ENCODE data around the gene ACTR5.
"Not testable (repeated sequence)": the region's sequence is repeated elsewhere in the genome, so short reads cannot be mapped to it uniquely, and the experiment has no call there.

ACTR5 gene

GRCh38 chr20:38791291-38791690 lies 43.0 kb downstream of the ACTR5 start:
- no peak overlapping the region for H3K4me2 ChIP-seq (ENCODE audit: insufficient read depth, low read length)
- no peaks in the 10 kb centered on the region for H3K79me2 ChIP-seq (ENCODE audit: insufficient read depth, low read length)
- no peak for TF ChIP-seq EZH2 (IDR thresholded peaks at IDR 0.05; ENCODE audit: borderline replicate concordance, low read depth, low read length, severe bottlenecking)
- TF ChIP-seq, protein P1, sequence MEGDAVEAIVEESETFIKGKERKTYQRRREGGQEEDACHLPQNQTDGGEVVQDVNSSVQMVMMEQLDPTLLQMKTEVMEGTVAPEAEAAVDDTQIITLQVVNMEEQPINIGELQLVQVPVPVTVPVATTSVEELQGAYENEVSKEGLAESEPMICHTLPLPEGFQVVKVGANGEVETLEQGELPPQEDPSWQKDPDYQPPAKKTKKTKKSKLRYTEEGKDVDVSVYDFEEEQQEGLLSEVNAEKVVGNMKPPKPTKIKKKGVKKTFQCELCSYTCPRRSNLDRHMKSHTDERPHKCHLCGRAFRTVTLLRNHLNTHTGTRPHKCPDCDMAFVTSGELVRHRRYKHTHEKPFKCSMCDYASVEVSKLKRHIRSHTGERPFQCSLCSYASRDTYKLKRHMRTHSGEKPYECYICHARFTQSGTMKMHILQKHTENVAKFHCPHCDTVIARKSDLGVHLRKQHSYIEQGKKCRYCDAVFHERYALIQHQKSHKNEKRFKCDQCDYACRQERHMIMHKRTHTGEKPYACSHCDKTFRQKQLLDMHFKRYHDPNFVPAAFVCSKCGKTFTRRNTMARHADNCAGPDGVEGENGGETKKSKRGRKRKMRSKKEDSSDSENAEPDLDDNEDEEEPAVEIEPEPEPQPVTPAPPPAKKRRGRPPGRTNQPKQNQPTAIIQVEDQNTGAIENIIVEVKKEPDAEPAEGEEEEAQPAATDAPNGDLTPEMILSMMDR (IDR thresholded peaks at IDR 0.05; ENCODE audit: borderline replicate concordance, extremely low read depth, low read length, poor library complexity, severe bottlenecking) = no peak
- no peaks in the 10 kb centered on the region for H3K9me3 ChIP-seq (ENCODE audit: insufficient read depth, low read length, severe bottlenecking)
- no peak overlapping the region for H2AFZ ChIP-seq (ENCODE audit: low read depth, low read length)
- H3K27ac ChIP-seq (ENCODE audit: low read length) = no peak overlapping the region
- no peak overlapping the region for H3K9ac ChIP-seq (ENCODE audit: low read depth, low read length)
- no peaks in the 10 kb centered on the region for H4K20me1 ChIP-seq (ENCODE audit: insufficient read depth, low read length)
- no peaks in the 10 kb centered on the region for H3K36me3 ChIP-seq (ENCODE audit: insufficient read depth, low read length)
- ATAC-seq (ENCODE audit: insufficient read depth, low read depth) (no peak), DNase-seq (no peak)
- no peaks in the 10 kb centered on the region for H3K27me3 ChIP-seq (ENCODE audit: insufficient read depth, low read length, poor library complexity)
- no peak overlapping the region for H3K4me3 ChIP-seq (ENCODE audit: low read depth in 1 of 2, low read length in 2 of 2)
- H3K4me1 ChIP-seq (ENCODE audit: insufficient read depth, low read length) = peaks cover 2% of the 10 kb centered on the region; the same call in 1 of the 2 replicates

GRCh38 chr20:38791940-38792339 lies 43.7 kb downstream of the ACTR5 start:
- no peak overlapping the region for H3K4me3 ChIP-seq (ENCODE audit: low read depth in 1 of 2, low read length in 2 of 2)
- ATAC-seq (ENCODE audit: insufficient read depth, low read depth) (no peak), DNase-seq (no peak)
- H3K9me3 ChIP-seq (ENCODE audit: insufficient read depth, low read length, severe bottlenecking) = no peaks in the 10 kb centered on the region
- no peak overlapping the region for H3K9ac ChIP-seq (ENCODE audit: low read depth, low read length)
- H2AFZ ChIP-seq (ENCODE audit: low read depth, low read length) = no peak overlapping the region
- no peaks in the 10 kb centered on the region for H3K79me2 ChIP-seq (ENCODE audit: insufficient read depth, low read length)
- H4K20me1 ChIP-seq (ENCODE audit: insufficient read depth, low read length) = no peaks in the 10 kb centered on the region
- TF ChIP-seq, protein P1 (IDR thresholded peaks at IDR 0.05; ENCODE audit: borderline replicate concordance, extremely low read depth, low read length, poor library complexity, severe bottlenecking) = no peak
- no peak for TF ChIP-seq EZH2 (IDR thresholded peaks at IDR 0.05; ENCODE audit: borderline replicate concordance, low read depth, low read length, severe bottlenecking)
- no peaks in the 10 kb centered on the region for H3K27me3 ChIP-seq (ENCODE audit: insufficient read depth, low read length, poor library complexity)
- no peak overlapping the region for H3K4me2 ChIP-seq (ENCODE audit: insufficient read depth, low read length)
- H3K27ac ChIP-seq (ENCODE audit: low read length) = no peak overlapping the region
- no peaks in the 10 kb centered on the region for H3K36me3 ChIP-seq (ENCODE audit: insufficient read depth, low read length)
- peaks cover 2% of the 10 kb centered on the region; the same call in 1 of the 2 replicates for H3K4me1 ChIP-seq (ENCODE audit: insufficient read depth, low read length)

DNA sequence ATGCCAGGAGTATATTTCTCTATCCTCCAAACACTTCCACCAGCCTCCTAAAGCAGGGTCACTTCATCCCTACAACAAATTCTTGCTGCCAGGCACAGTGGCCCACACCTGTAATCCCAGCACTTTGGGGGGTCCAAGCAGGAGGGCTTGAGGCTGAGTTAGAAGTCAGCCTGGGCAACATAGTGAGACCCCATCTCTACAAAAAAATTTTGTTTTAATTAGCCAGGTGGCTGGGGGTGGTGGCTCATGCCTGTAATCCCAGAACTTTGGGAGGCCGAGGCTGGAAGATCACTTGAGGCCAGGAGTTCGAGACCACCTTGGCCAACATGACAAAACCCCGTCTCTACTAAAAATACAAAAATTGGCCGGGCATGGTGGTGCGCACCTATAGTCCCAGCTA lies 45.8 kb downstream of the ACTR5 start:
- H2AFZ ChIP-seq (ENCODE audit: low read depth, low read length); H3K4me2 ChIP-seq (ENCODE audit: insufficient read depth, low read length); H3K9ac ChIP-seq (ENCODE audit: low read depth, low read length); H4K20me1 ChIP-seq (ENCODE audit: insufficient read depth, low read length); H3K9me3 ChIP-seq (ENCODE audit: insufficient read depth, low read length, severe bottlenecking); H3K27me3 ChIP-seq (ENCODE audit: insufficient read depth, low read length, poor library complexity); H3K4me3 ChIP-seq (ENCODE audit: low read depth in 1 of 2, low read length in 2 of 2); H3K27ac ChIP-seq (ENCODE audit: low read length); H3K79me2 ChIP-seq (ENCODE audit: insufficient read depth, low read length); ATAC-seq (ENCODE audit: insufficient read depth, low read depth); H3K4me1 ChIP-seq (ENCODE audit: insufficient read depth, low read length); DNase-seq; H3K36me3 ChIP-seq (ENCODE audit: insufficient read depth, low read length): not testable (repeated sequence)

DNA sequence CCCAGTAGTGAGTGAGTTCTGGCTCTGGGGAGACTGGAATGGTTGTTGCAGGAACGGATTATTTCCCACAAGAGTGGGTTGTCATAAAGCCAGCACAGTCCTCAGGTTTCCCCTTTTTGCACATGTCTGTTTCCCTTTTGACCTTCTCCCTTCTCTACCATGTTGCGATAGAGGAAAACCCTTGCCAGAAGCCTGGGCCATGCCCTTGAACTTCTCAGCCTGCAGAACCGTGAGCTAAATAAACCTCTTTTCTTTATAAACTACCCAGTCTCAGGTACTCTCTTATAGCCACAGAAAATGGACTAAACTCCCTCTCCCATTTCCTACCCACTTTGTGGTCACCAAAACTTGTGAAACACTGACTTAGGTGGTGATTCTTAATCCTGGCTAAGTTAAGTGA lies 50.0 kb downstream of the ACTR5 start:
- Histone ChIP-seq H3K27ac (ENCODE audit: low read length) (no peak overlapping the region), H4K20me1 (ENCODE audit: insufficient read depth, low read length) (no peaks in the 10 kb centered on the region), H3K79me2 (ENCODE audit: insufficient read depth, low read length) (no peaks in the 10 kb centered on the region), H3K9me3 (ENCODE audit: insufficient read depth, low read length, severe bottlenecking) (no peaks in the 10 kb centered on the region), H3K27me3 (ENCODE audit: insufficient read depth, low read length, poor library complexity) (no peaks in the 10 kb centered on the region), H3K4me2 (ENCODE audit: insufficient read depth, low read length) (no peak overlapping the region), H3K4me1 (ENCODE audit: insufficient read depth, low read length) (no peaks in the 10 kb centered on the region), H3K9ac (ENCODE audit: low read depth, low read length) (no peak overlapping the region), H2AFZ (ENCODE audit: low read depth, low read length) (no peak overlapping the region), H3K4me3 (ENCODE audit: low read depth in 1 of 2, low read length in 2 of 2) (no peak overlapping the region), H3K36me3 (ENCODE audit: insufficient read depth, low read length) (no peaks in the 10 kb centered on the region)
- TF ChIP-seq EZH2 (IDR thresholded peaks at IDR 0.05; ENCODE audit: borderline replicate concordance, low read depth, low read length, severe bottlenecking) = no peak
- TF ChIP-seq, protein P1 (IDR thresholded peaks at IDR 0.05; ENCODE audit: borderline replicate concordance, extremely low read depth, low read length, poor library complexity, severe bottlenecking) = no peak
- no peak for DNase-seq
- ATAC-seq (ENCODE audit: insufficient read depth, low read depth) = no peak
